NCI-H524 (cell line): ENCODE measurements around the gene RUFY2.
A peak's percentile ranks its signal among the peaks of the same experiment; 100 is the strongest.

Experiments
- DNase-seq, 2 experiments: peaks; one replicate each; lab custom pipeline; 2025; lab: John Stamatoyannopoulos, UW

Gene RUFY2

DNA sequence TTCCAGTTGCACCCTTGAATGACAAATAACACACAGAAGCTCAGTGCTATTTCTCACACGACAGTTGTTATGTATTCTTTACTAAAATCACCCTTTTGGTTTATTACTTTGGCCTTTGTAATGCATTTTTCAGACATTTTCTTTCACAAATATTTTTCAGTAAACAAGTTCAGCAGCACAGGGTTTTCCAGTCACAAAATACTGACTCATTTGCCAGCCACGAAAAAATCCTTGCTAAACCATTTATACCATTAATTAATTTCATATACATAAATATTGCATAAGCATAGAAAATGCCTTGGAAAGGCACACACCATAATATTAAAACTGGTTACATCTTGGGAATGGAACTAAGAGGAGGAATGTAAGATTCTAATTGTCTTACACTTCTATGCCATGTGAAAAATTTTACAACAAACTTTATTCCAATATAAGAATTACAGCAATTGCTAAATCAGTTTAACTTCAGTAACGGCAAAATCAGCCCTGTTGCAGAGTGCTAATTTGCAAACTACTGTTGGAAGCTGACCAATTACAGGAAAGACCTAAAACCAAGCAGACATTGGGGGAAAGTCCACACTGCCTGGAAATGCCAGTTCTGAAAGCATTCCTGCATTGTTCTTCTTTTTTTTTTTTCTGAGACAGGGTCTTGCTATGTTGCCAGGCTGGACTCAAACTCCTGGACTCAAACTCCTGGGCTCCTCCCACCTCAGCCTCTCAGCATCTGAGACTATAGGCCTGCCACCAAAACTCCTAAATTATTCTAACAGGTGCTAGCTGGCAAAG, 42.8 kb downstream of the RUFY2 start:
- DNase-seq = no peak

DNA sequence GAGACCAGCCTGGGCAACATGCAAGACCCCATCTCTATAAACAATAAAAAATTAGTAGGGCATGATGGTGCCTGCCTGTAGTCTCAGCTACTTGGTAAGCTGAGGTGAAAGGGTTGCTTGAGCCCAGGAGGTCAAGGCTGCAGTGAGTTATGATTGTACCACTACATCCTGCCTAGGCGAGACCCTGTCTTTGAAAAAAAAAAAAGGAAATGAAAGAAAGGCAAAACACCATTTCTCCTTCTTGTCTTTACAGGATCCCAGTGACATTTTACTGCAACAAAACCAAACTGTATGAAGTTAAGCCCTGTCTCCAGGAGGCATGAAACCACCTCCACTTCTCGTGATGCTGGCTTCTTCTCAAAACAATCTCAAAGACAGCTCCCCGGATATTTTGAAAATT, 44.5 kb downstream of the RUFY2 start:
- DNase-seq = no peak

DNA sequence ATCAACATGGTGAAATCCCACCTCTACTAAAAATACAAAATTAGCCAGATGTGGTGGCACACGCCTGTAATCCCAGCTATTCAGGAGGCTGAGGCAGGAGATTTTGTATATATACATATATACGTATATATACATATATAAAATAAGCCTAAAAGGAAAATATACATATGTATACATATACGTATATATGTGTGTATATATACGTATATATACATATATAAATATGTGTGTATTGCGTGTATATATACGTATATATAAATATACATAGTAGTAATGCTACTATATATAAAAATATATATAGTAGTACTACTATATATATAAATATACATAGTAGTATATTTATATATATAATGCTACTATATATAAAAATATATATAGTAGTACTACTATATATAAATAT, 47.9 kb downstream of the RUFY2 start:
- DNase-seq = no peak

DNA sequence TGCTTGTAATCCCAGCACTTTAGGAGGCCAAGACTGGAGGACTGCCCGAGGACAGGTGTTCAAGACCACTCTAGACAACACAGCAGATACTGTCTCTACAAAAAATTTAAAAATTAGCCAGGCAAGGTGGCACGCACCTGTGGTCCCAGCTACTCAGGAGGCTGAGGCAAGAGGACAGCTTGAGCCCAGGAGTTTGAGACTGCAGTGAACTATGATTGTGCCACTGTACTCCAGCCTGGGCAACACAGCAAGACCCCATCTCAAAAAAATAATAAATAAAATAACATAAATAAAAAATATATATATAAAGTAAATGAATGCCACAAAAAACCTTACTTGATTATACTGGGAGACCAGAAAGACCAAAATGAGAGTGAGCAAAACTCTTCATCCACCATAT, 53.5 kb downstream of the RUFY2 start:
- DNase-seq = no peak

DNA sequence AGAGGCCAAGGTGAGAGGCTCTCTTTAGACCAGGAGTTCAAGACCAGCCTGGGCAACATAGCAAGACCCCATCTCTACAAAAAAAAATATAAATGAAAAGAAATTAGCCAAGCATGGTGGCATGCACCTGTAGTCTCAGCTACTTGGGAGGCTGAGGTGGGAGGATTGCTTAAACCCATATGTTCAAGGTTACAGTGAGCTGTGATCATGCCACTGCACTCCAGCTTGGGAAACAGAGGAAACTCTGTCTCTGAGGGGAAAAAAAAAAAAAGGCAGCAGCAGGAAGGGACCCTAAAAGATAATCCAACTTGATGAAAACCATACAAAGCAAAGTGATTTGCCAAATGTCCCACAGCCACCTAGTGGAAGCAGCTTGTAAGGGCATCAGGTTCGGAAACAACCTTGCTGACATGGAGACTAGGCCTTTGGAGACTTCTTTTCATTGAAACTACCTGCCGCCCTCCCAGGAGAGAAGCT, 58.8 kb downstream of the RUFY2 start:
- peak in 1 of 2 experiments; percentile 37 for DNase-seq

DNA sequence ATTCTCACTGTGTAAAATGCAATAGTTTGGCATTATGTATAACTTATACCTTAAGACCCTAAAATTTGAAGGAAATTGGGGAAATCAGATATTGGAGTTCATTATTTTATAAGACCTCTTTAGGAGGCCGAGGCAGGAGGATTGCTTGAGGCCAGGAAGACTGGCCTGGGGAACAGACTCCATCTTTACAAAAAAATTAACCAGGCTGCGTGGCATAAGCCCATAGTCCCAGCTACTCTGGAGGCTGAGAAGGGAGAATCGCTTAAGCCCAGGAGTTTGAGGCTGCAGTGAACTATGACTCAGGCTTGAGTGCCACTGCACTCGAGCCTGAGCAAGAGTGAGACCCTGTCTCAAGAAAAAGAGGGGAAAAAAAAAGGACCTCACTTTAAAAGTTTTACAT, 60.3 kb downstream of the RUFY2 start:
- DNase-seq = no peak

DNA sequence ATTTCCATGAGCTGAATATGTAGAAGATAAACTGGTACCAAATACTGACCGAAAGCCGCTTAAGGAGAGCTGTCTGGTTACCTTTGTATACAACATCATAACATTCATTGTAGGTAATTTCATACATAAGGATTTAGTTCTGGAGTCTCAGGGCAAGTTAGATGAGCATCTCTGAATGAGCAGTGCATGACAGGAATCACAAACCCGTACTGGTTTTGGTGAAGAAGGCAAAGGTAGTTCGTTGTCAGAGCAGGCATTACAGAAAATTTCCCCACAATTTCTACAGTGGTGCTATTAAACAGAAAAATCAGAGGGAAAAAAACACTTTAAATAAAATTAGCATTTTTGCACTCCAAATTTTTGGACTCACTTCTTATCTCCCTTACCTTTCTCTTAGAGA, 61.5 kb downstream of the RUFY2 start:
- no peak for DNase-seq

DNA sequence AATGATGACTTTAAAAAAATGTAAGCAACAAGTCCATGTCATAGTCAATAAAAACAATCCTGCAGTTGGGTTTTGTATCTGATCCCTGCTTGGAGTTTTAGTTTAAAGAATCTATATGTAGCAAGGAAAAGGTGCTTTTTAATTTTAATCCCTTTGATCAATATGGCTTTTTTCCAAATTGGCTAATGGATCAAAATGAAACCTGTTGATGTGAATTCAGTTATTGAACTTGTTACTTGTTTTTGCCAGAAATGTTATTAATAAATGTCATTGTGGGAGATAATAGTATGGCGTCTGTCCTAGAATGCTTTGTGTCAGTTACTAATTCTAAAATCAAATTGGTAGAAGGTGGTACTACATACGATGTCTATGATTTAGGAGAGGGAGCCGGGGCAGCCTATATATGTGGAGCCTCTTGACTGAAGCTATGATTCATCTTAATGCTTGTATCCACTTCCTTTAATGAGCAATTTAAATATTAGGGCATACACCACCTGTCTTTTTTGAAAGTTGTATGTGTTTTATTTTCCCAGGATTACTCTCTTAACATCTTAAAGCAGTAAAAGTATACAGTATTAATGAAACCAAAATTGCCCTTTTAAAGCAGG, 64.1 kb downstream of the RUFY2 start:
- no peak for DNase-seq

DNA sequence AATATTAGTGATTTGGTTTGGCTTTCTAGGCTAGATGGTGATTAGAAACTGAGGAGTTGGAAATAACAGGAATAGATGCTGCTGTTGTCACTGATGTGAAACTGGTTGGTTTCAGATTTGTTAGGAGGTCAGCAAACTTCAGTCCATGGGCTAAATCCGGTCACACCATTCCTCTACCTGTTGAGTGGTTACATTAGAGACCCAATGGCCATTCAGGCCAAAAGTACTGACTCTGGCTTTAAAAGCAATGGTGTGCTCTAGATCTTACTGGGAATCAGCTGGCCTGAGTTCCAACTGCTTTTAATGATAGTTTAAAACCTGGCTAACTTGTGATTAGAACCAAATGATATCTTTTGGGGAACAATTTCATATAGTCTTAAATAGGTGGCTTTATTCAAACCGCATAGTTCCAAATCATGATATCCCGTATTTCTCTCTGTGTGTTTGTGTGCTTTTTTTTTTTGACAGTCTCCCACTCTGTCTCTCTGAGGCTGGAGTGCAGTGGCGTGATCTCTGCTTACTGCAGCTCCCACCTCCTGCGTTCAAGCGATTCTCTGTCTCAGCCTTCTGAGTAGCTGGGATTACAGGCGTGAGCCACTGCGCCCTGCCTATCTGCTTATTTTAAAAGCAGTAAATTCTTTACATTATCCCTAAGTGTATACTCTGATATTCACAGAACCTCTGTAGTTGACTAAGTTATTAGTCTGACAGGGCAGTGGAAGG, 66.6 kb downstream of the RUFY2 start:
- no peak for DNase-seq

DNA sequence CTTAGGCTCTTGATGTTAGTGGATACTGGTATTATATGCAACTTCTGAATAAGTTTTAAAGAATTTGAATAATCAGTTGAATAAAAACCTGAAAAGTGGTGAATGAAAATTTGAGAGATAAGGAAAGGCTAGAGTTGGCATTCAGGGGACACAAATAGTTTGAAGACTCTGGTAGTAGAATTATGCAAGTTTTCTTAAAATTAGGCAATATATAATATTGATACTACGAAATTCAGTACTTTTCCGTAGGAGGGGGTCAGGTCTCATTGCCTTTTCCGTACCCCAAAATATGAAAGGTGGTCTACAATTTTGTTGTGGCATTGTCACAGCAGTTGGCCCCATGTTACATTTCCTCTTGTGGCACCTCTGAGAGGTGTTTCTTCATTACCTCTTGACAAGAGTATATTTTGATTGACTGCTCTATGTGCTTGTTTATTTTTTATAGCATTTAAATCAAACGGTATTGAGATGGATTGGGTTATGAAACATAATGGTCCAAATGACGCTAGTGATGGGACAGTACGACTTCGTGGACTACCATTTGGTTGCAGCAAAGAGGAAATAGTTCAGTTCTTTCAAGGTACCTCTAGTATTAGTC, 70.2 kb downstream of the RUFY2 start:
- DNase-seq = no peak

DNA sequence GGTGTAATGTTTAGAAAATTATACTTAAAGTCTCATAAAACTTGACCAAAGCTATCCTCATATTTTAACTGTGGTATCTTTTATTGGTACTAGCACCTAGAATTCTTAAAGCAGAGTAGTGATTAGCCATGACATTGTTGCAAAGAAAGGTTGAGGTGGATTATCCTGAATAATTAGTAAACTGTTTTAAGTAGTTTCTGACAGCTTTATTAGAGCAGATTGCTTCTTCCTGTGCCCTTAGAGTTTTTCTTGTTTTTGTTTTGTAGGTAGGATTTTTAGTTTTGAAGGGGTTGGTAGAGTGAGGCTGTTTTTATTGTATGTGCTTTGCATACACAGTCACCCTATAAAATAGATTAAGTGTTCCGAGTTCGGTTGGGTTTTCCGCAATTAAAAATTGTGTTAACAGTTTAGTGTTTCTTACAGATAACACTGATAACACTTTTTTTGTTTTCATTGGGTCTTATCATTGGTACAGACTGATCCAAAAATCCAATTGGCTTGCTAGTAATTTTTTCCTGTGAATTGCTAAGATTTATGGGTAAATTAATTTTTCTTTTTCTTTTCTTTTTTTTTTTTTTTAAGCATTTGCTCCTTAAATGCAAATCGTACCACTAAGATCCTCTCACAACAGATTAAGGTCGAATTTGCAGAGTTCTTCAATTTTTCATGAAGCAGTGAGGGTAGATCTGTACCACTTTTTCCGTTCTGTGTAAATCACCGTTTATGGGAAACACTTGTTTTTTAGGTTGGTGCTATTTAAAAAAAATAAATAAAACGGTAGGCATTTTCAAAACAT, 72.2 kb downstream of the RUFY2 start:
- DNase-seq = no peak

DNA sequence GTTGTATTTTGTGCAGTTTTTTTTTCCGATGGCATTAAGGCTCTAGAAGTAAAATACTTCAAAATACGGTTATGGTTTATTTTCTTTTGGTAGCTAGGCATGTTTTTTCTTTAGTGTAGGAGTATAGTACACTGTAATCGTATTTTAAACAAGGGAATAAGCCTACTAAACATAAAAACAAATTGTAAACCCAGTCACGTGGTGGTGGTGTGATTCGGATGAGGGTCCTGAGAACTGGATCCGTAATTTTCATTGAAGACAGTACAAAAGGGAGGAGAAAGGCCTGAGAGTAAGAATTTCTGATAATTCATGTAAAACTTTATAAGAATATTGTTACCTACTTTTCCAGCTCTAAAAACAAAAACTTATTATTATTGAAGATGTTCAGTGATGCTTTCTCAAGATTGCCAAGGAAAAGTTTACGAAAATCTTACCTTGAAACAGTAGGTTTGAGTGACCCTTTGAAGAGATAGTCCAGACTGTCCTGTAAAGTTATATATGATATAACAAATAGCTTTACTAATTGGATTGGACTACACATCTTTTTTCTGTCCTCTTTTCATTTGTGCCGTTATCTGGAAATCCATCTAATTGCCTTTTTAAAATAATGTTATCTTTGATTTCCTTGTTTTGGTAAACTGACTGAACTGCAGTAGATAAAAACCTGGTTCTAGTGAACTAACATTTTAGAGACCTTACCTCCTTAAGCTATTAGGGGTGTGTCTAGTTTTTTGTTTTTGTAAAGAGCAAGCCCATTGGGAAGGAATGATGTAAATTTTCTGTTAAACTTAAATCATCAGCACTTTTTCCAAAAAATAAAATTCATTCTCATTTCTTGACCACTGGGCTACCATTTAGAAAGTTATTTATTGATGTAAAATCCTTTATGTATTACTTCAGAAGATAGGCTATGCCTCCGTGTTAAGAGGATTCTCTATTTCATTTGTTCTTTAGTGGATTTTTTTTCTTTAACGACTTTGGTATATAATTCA, 73.3 kb downstream of the RUFY2 start:
- no peak for DNase-seq

DNA sequence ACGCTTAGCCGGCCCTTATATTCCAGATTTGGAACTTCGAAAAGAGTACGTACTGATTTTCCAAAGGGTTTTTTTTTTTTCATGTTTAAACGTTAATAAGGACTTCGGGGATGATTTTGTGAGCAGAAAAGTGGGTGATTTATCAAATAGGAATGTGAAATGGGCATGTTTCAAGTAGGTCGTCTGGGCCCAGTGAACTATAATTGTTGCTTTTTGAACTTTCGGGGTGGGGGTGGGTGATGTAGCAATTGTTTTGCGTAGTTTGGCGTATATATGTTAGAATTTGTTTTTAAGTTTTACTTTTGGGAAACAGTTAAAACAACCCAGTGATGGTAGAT, 74.0 kb downstream of the RUFY2 start:
- no peak for DNase-seq

DNA sequence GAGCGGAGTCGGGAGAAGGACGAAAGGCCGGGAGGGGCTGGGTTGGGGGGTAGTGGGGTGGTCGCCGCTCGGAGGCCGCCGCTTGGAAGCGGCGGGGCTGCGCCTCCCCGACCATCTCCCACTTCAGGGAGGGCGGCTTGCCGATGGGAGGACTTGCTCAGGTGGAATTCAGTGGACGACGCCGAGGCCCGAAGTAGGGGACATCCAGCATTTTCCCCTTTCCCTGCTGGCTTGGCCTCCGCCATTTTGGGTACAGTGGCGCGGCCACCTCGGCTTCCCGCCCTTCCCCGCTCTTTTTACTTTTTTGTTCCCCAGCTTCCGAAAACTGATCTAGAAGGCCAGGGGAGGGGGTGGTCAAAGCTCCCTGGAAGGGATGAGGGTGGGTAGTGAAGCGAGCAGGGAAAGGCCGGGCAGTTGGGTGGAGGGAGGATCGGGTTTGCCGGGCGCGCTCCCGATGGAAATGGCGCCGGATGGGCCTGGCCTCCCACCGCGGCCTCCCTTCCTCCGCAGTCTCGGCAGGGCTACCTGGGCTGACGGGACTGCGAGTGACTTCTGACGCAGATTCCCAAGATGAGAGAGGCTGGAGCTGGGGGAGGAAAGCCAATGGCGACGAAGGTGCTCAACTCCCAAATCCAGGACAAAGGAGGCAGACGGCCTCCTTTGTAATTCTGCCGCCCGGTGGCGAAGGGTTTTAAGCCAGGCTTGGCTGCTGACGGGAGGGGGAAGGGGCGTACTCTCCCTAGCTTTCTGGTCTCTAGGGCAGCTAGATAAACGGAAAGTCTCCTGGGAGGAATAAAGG, 74.6 kb downstream of the RUFY2 start, which contains the start of gene PBLD:
Gene PBLD, minus strand, starts transcription at position 670 of the 799 bp plus-strand sequence. CDS start 26,084 bp downstream, outside the sequence.
- DNase-seq = peak; percentile 33 to 48

DNA sequence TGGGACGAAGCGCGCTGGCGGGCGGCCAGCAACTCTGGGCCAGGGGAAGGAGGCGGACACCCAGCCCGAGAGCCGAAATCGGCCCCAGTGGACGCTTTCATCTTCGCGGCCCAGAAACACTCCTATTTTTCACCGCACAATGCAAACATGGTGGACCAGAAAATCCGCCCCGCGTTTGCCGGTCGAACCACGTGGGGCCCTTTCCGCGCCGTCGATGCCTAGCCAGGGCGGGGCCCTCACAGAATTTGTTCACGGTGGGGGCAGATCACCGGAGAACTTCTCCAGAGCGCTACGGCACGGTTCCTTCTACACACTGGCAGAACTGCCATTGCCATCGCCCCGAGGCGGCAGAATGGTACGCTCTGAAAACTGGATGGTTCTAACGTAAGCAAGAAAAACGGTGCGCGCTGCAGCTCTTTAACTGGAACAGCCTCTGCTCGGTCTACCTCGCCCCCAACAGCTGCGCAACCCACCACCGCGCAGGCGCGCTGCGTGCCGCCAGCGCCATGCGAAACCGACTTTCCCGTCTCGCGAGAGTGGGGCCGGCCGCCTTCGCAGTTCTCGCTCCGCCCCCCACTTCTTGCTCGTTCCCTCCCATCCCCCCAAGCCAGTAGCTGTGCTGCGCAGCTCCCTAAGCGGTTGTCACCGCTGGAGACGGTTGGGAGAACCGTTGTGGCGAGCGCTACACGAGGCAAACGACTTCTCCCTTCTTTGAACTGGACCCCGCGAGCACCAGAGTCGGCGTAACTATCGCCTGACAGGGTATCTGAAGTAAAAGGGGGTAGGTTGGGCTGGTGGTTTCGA, 75.4 kb downstream of the RUFY2 start, which contains the start of gene HNRNPH3:
Gene HNRNPH3, plus strand, starts transcription at position 610 of the 804 bp plus-strand sequence. CDS start 5,158 bp downstream, outside the sequence.
- peak; percentile 65 to 89 for DNase-seq

DNA sequence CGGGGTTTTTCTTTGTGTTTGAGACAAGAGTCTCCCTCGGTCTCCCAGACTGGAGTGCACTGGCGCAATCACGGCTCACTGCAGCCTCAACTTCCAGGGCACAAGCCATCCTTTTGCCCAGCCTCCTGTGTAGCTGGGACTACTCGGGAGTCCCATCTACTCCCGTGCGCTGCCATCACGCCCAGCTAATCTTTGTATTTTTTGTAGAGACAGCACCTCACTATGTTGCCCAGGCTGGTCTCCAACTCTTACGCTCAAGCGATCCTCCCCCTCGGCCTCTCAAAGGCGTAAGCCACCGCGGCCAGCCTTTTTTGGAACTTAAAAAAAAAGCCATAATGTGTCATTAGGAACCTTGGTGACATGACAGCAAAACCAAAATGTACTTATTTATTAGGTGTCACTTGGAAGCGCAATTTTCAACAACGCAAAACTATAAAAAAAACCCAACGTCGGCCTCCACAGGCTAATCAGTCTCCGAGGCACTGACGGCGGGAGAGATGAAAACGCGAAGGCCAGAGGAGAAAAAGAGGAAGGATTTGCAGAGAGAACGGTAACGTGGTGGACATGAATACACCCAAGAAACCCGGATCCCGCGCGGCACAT, 76.1 kb downstream of the RUFY2 start:
- no peak for DNase-seq

DNA sequence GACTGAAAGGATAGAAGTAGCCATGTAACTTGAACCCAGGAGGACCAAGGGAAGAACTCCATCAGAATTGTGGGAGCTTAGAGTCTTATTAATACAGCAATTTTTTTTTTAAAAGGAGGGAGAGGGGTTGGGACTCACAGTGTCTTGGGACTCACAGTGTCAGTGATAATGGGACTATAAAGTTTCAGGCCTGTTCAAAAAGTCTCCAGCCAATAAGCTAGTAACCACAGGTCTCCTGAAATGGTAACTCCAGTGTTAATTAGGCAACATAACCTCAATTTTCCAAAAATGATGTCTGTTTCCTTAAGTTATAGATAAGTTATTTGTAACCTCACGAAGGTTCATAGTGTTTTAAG, 77.6 kb downstream of the RUFY2 start:
- DNase-seq = no peak
